ENCODE measurements around the gene RBL2.
"Not testable (repeated sequence)": the region's sequence is repeated elsewhere in the genome, so short reads cannot be mapped to it uniquely, and the experiment has no call there.

The RBL2 gene

DNA sequence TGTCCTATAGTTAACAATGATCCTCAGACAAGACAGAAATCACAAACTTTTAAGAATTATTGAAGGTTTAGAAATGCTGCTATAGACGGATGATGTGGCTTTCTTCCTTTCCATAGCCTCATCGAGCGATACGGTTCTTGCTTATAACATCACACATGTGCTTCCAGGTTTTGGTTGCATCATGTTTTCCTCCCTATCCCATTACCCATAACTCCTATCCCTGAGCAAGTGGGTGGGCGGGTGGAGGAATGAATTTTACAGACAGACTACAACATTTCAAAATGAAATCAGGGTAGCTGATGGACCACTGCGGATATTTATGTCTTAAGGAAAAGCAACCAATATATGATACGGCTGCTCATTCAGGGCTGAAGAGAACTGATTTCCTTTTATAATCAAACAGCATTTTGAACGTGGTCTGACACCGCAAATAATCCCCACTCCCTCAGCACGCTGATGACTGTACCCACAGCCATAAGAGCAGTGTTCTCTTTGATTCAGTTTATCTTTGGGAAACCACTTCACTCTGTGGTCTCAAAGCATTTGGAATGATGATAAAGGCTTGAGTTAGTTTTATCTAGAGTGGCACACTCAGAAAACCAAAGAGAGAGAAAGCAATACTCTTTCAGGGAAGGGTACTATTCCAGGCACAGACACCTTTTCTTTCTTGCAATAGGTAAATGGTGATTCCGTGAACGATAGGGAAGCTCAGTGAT lies 73.4 kb downstream of the RBL2 start:
- DNase-seq (ENCODE audit: low read depth in 2 of 2) = no peak

DNA sequence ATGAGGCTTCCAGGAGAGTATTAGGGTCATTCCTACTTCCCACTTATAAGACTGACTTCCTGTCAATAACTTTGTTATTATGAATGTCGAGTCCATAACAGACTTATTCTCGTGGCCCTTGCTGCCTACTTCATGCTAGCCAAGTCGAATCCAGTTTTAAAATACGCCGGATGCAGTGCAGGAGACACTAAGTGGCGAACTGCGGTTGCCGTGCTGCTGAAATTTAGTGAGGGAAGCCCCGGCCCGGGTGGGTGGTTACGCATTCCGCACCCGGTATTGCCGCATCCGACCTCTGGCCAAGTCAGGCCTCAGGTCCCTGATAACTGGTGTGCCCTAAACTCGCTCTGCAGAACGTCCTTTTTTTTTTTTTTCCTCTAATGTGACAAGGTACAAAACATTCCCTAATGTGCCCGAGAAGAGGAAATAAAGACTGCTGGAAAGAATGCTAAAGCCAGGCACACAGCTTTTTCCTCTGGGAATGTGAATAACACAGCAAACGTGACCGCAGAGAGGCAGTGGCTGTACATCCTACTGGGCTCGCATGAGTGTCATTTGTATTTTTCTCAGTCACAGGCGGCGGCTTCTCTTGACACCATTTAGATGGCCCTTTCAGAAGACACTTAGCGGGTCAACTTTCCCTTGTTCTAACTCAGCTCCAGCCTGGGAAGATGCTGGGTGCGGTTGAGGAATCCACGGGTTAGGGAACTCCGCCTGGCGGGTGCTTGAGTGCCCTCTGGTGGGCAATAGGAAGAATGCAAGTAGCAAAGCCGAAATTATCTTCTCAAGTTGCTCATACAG lies 75.8 kb downstream of the RBL2 start:
- no peak for DNase-seq (ENCODE audit: low read depth in 2 of 2)

DNA sequence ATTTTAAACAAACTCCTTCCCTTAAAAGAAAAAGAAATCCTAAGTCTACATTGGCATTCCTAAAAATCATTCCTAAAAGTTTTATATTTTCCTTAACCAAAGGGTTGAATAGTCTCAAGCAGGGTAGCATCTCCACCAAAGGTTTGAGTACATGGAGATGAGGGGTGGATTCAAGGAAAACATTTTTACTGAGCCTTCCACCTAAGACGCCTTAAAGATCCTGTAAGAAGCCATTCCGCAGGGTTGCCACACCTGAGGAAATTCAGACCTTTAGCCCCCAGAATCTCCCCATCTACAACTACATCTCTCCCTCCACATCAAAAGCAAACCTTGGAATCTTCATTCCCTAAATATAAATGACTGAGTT lies 76.4 kb downstream of the RBL2 start:
- no peak for DNase-seq (ENCODE audit: low read depth in 2 of 2)

GRCh38 chr16:53511084-53511402 lies 76.8 kb downstream of the RBL2 start:
- DNase-seq (ENCODE audit: low read depth in 2 of 2) = no peak

DNA sequence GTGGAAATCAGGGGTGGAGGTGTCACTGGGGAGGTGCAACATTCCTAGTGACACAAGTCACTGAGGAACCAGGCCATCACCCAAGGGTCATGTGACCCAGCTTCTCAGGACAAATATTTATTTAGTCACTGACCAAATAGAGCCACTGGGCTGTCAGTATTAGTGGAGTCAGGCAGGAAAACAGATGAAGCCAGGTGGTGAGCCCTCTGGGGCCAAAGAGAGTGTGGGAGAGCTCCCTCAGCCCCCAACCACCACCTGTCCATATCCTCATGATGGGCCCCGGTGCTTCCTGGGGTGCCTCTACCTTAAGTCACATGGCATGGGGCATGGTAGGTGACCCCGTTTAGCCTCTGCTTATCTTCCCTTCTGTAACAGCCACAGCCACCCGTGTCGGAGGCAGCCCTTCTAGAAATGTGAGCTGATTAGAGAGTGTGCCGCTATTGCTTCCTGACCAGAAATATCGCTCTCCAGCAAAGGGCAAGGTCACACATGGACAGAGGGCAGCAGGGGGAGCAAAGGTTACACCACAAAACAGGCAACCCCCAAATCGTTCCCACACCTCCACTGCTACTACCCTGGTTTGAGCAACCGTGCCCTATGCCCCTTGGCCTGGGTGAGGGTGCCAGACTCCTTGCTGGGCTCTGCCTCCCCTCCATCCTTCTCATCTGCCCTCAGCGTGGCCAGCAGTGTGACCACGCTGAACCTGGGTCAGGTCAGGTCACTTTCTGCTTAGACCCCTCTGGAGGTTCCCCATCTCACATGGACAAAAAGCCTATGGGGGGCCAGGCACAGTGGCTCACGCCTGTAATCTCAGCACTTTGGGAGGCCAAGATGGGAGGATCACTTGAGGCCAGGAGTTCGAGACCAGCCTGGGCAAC lies 77.4 kb downstream of the RBL2 start:
- no peak for DNase-seq (ENCODE audit: low read depth in 2 of 2)

- not testable (repeated sequence) for DNase-seq (ENCODE audit: low read depth in 2 of 2)
Observed at GRCh38 chr16:53512795-53513194, 78.5 kb downstream of the RBL2 start.

DNA sequence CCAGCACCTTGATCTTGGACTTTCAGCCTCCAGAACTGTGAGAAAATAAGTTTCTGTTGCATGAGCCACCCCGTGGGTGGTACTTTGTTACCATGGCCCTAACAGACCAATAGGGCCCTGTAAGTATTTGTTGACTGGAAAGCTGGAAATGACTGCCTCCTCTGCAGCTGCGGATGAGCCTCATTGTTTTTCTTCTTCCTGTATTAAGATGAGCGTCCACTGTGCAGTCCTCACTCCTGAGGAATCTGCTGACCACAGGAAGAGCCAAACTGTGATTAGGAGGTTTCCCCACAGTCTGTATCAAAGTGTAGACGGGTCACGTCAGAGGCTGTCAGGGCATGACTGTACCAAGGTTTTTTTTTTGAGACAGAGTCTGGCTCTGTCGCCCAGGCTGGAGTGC lies 81.0 kb downstream of the RBL2 start:
- no peak for DNase-seq (ENCODE audit: low read depth in 2 of 2)

GRCh38 chr16:53515811-53516210 lies 81.5 kb downstream of the RBL2 start:
- DNase-seq (ENCODE audit: low read depth in 2 of 2) = no peak

DNA sequence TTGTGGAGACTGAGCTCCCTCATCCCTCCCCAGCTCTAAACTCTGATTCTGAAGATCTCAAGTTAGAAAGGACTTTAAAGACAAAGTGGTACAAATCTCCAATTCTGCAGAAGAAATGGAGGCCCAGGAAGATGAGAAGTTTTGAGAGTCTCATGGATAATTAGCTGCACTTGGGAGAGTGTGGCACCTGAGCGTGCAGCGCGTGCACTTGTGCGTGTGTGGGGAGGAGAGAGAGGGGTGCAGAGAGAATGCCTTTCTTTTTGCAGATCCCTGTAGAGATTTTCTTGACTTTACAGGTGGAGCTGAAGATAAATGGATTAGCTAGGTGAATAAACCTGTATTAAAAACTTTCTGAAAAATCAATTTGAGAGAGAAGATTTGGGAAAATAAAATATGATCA lies 83.6 kb downstream of the RBL2 start:
- DNase-seq (ENCODE audit: low read depth in 2 of 2) = no peak

GRCh38 chr16:53518550-53519416 lies 84.5 kb downstream of the RBL2 start:
- DNase-seq (ENCODE audit: low read depth in 2 of 2) = no peak

- no peak for DNase-seq (ENCODE audit: low read depth in 2 of 2)
Observed at GRCh38 chr16:53519417-53520091, 85.3 kb downstream of the RBL2 start.

- no peak for DNase-seq (ENCODE audit: low read depth in 2 of 2)
Observed at GRCh38 chr16:53523126-53523804, 89.0 kb downstream of the RBL2 start.

GRCh38 chr16:53523971-53524548 lies 89.8 kb downstream of the RBL2 start:
- DNase-seq (ENCODE audit: low read depth in 2 of 2) = no peak

GRCh38 chr16:53528797-53529196 lies 94.5 kb downstream of the RBL2 start:
- DNase-seq (ENCODE audit: low read depth in 2 of 2) = no peak

- DNase-seq (ENCODE audit: low read depth in 2 of 2) = no peak
Observed at GRCh38 chr16:53529513-53529912, 95.2 kb downstream of the RBL2 start.

DNA sequence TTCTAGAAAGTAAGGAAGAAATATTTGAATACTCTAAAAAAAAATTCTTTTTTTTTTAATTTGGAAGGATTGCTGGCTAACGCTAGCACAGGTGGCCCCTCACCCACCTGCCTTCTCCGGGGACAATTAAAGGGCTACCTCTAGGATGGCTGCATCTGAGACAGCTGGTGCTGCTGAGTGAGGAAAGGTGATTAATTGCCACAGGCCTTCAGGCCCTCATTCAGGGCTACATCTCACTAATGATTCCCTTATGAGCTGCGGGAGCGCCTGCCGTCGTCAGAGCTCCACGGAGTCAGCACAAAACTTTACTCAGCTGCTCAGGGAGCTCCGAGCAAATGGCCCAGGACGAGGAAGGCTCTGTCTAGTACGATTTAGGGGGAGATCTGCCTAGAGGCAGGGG lies 95.8 kb downstream of the RBL2 start:
- DNase-seq (ENCODE audit: low read depth in 2 of 2) = no peak

DNA sequence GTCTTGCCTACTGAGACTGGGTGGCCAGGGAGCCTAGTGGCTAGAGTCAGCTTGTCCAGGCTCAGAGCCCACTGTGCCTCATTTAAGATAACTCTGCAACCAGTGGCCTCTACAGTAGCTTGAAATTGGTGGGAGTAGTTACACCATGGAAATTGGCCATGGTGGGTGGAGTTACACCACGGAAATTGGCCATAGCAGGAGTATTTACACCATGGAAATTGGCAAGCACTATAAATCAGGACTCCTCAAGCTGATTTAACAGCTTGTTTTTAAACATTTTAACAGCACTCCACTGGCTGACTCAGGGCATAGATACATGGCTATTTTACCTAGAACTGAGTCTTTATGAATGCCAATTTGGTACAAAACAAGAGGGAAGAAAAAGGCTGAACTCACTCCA lies 96.5 kb downstream of the RBL2 start:
- no peak for DNase-seq (ENCODE audit: low read depth in 2 of 2)

GRCh38 chr16:53534206-53534605 lies 99.9 kb downstream of the RBL2 start:
- no peak for DNase-seq (ENCODE audit: low read depth in 2 of 2)

DNA sequence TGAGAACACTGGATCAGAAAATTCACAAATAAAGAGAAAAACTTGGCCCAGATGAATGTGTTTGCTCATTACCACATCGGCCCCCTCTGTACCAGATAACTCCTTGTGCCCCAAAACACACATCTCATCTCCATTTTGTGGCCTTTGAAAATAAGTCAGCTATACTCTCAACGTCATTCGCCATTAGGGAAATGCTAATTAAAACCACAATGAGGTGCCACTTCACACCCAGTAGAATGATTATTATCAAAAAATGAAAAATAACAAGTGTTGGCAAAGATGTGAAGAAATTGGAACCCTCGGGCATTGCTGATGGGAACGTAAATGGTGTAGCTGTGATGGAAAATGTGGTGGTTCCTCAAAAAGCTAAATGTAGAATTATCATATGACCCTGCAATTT lies 103.4 kb downstream of the RBL2 start:
- DNase-seq (ENCODE audit: low read depth in 2 of 2) = no peak

DNA sequence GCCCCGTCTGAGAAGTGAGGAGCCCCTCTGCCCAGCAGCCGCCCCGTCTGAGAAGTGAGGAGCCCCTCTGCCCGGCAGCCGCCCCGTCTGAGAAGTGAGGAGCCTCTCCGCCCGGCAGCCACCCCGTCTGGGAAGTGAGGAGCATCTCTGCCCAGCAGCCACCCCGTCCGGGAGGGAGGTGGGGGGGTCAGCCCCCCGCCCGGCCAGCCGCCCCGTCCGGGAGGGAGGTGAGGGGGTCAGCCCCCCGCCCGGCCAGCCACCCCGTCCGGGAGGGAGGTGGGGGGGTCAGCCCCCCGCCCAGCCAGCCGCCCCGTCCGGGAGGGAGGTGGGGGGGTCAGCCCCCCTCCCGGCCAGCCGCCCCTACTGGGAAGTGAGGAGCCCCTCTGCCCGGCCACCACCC lies 105.1 kb downstream of the RBL2 start:
- DNase-seq (ENCODE audit: low read depth in 2 of 2) = not testable (repeated sequence)

Data from fibroblast of skin of left biceps (primary cell).